Breast epithelium (tissue), 3 donors: ENCODE data around the gene ATPAF2.

Source experiments
- CTCF ChIP-seq, 3 donors: fragments of 450-650 bp; IDR thresholded peaks; one replicate each; pipeline ENCODE4 v1.5.1; 2016 to 2017; ENCODE audit warnings: antibody characterized with exemption in 3 of 3, mild to moderate bottlenecking in 3 of 3, moderate library complexity in 3 of 3
- POLR2A ChIP-seq: fragments of 450-650 bp; IDR thresholded peaks from one replicate; pipeline ENCODE4 v1.6.1; 2016; ENCODE audit warnings: antibody characterized with exemption, mild to moderate bottlenecking, moderate library complexity

- no peak for TF ChIP-seq CTCF (IDR thresholded peaks at IDR 0.05)
- no peak for TF ChIP-seq POLR2A
These were observed 4.0 kb upstream of the ATPAF2 start for GRCh38 chr17:18042983-18043382.
